ENCODE measurements around the gene FAF1.

Gene FAF1

GRCh38 chr1:50969611-50970508, 9.8 kb upstream of the FAF1 start, which contains the start of gene CDKN2C:
CDKN2C (plus strand) TSS chr1:50970245; CDS start chr1:50970369, 124 bp downstream.
- H3K4me3 ChIP-seq (ENCODE audit: low read depth, low read length), result peak within 1 kb of the TSS; percentile 84
- TF ChIP-seq CTCF (conservative IDR thresholded peaks at IDR 0.05; ENCODE audit: low read depth, low read length), result peak; percentile 25
- peak; percentile 74 for DNase-seq (ENCODE audit: low read depth)

DNA sequence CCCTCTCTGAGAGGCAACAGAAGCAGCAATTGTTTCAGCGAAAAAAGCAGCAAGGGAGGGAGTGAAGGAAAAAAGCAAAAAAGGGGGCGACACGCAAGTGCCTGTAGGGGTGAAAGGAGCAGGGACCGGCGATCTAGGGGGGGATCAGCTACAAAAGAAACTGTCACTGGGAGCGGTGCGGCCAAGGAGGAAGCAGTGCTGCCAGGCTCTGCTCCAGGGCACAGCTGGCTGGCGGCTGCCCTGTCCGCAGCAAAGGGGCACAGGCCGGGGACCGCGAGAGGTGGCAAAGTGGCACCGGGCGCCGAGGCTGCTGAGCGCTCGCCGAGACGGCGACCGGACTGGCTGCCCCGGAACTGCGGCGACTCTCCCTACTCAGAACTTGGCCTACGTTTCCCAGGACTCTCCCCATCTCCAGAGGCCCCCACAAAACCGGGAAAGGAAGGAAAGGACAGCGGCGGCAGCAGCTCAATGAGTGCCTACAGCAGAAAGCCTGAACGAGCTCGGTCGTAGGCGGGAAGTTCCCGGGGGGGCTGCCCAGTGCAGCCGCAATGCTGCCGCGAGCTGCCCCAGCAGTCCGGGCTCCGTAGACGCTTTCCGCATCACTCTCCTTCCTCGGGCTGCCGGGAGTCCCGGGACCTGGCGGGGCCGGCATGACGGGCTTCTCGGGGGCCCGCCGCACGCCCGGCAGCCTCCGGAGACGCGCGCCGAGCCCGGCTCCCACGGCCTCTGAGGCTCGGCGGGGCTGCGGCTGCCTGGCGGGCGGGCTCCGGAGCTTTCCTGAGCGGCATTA, 8.9 kb upstream of the FAF1 start:
- DNase-seq (ENCODE audit: low read depth), result peak; percentile 34
- peak overlapping the region; percentile 84 for H3K4me3 ChIP-seq (ENCODE audit: low read depth, low read length)
- no peak for TF ChIP-seq CTCF (conservative IDR thresholded peaks at IDR 0.05; ENCODE audit: low read depth, low read length)

GRCh38 chr1:50968158-50968820, 8.2 kb upstream of the FAF1 start:
- peak; percentile 46 for TF ChIP-seq CTCF (conservative IDR thresholded peaks at IDR 0.05; ENCODE audit: low read depth, low read length)
- peak; percentile 92 for DNase-seq (ENCODE audit: low read depth)
- peak overlapping the region; percentile 84 for H3K4me3 ChIP-seq (ENCODE audit: low read depth, low read length)

DNA sequence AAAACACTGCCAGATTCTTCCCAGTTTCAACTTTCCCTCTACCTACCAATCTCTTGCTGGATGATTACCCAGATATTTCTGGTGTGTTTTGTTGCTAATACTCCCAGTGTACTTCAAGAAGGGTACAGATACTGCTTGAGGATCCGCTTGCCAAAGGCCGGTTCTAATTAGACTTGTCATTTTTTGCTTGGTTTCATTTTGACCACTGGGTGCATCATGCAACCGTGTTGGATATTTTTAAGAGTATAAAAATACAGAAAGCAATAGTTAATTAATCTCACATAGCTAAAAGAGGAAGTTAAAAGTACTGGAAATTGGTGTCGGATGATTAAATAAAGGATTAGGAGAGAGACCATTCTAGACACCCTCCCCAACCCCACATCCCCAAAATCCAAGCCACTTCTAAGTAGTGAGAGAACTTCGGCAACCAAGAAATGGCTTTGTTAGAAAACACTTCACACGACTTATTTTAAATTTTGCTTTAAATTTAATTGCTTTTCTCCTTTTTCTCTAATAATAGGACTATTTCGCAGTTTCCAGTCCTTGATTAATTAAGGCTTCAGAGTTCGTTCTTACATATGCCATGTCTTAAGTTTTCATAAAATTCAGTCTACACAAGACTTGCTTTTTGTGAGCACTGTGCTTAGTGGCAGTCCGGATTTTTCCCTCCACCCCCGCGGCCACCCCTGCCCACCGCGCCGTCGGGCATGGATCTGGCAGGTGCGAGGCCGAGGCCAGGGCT, 7.5 kb upstream of the FAF1 start:
- peak; percentile 33 for DNase-seq (ENCODE audit: low read depth)
- TF ChIP-seq CTCF (conservative IDR thresholded peaks at IDR 0.05; ENCODE audit: low read depth, low read length), result no peak

GRCh38 chr1:50966991-50967390, 6.9 kb upstream of the FAF1 start:
- H3K4me3 ChIP-seq (ENCODE audit: low read depth, low read length), result no peak overlapping the region
- no peak for DNase-seq (ENCODE audit: low read depth)
- TF ChIP-seq CTCF (conservative IDR thresholded peaks at IDR 0.05; ENCODE audit: low read depth, low read length), result no peak

More for the DNA sequence above, 7.5 kb upstream of the FAF1 start:
- H3K4me3 ChIP-seq (ENCODE audit: low read depth, low read length), result peak overlapping the region; percentile 84

- no peak for DNase-seq (ENCODE audit: low read depth)
- H3K4me3 ChIP-seq (ENCODE audit: low read depth, low read length), result no peak overlapping the region
- TF ChIP-seq CTCF (conservative IDR thresholded peaks at IDR 0.05; ENCODE audit: low read depth, low read length), result no peak
These were observed 4.8 kb upstream of the FAF1 start for GRCh38 chr1:50964863-50965262.
